ENCODE measurements around the gene RASD1.
A peak's percentile ranks its signal among the peaks of the same experiment; 100 is the strongest.

RASD1 gene, protein sequence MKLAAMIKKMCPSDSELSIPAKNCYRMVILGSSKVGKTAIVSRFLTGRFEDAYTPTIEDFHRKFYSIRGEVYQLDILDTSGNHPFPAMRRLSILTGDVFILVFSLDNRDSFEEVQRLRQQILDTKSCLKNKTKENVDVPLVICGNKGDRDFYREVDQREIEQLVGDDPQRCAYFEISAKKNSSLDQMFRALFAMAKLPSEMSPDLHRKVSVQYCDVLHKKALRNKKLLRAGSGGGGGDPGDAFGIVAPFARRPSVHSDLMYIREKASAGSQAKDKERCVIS

DNA sequence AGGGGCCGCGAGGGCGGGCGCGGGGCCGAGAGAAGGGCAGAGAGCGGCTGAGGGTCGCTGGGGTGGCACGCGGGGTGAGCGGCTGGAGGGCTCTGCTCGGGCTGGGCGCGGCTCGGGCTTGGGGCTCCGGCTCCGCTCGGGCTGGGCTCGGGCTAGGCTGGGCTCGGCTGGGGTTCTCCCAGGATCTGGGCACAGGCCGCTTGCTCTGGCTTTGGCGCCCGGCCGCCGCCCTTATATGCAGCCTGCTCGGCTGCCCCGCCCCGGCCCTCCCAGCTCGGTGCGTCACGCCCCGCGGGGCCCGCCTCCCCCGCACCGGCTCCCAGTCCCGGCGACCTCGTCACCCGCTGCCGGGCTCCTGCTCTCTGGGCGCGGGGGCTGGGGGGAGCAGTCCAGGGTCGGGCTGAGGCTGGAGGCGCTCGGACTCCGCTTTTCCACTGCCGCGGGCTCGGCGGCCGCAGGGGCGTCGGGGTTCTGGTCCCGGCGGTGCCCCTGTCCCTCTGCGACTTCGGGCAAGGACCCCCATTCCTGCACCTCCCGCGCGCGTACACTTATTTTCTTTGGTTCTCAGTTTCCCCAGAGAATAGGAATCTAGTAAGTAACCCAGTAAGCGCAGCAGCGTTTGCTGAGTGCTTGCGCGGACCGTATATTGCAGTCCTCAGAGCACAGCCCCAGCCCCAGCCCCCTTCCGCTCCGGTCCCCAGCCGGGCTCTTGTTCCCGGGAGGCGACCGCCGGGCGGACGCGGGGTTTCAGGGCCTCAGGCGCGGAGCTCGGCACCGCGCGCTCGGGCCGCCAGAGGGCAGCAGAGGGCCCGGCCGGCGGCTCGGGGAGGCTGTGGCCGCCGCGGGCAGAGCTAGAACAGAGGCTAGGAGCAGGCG is at the start of gene RASD1:
Gene RASD1 (minus strand): TSS at position 207 of the 876 bp plus-strand sequence. CDS start 214 bp downstream, outside the sequence.
- H3K27me3 Mint-ChIP-seq (ENCODE audit: low read depth), result peaks cover 18% of the 10 kb centered on the region
- H3K36me3 Mint-ChIP-seq (ENCODE audit: low read depth), result peaks cover 7% of the 10 kb centered on the region
- H3K4me3 Mint-ChIP-seq, result peak within 1 kb of the TSS; percentile 87
- peaks cover 4% of the 10 kb centered on the region for H3K4me1 Mint-ChIP-seq (ENCODE audit: low read depth)
- H3K27ac Mint-ChIP-seq, result no peak within 1 kb of the TSS
- no peaks in the 10 kb centered on the region for H3K9me3 Mint-ChIP-seq

DNA sequence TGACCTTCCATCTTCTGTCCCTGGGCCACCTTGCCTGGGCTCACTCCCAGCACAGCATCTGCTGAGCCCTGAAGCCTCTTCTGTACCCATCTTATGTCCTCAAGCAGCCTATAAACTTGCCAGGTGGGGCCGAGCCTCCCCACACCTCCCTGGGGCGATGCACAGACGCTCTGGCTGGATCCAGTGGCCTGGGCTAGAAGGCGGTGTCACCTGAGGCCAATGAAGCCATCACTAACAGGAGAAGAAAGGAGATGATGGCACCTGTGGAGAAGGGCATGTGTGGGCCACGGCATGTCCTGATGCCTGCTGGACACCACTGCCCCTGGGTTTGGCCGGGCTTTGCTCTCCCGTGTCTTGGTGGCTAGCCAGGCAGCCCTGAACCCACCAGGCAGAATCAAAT is 49.8 kb upstream of the RASD1 start:
- H3K27ac Mint-ChIP-seq, result no peak overlapping the region
- H3K27me3 Mint-ChIP-seq (ENCODE audit: low read depth), result no peaks in the 10 kb centered on the region
- H3K9me3 Mint-ChIP-seq, result no peaks in the 10 kb centered on the region
- H3K36me3 Mint-ChIP-seq (ENCODE audit: low read depth), result no peaks in the 10 kb centered on the region
- no peaks in the 10 kb centered on the region for H3K4me1 Mint-ChIP-seq (ENCODE audit: low read depth)
- no peak overlapping the region for H3K4me3 Mint-ChIP-seq

DNA sequence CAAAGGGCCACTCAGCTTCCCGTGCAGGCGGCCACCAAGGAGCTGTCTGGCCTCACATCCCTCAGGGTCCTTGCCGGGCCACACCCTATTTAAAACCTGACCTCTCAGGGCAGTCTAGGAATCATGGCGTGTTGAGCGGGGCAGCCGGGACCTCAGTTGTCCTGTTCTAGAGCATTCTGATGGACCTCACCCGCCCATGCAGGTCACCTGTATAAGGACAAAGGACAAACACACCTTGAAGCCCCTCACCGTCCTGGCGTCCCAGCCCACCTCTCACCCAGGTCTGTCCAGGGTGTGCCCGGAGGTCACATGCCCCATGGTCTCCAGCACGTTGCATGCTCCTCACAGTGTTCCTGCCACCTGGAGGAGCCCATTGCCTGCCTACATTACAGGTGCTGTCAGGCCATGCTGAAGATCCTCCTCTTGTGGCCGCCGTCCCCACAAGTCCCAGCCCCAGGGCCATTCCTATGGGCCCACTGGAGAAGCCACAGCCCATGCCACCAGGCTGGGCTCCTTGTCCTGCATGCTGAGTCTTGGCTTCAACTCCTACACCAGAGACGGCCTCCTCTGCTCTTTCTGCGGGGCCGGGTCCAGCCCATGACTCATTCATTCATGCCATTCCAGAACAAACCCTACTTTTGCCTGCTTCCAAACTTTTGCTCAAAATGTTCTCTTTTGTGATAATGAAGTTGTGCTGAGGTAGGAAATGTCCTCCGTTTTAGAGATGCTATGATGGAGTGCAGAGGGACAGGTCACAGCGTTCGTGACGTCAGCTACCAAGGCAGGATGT is 49.0 kb upstream of the RASD1 start:
- no peaks in the 10 kb centered on the region for H3K27me3 Mint-ChIP-seq (ENCODE audit: low read depth)
- no peaks in the 10 kb centered on the region for H3K36me3 Mint-ChIP-seq (ENCODE audit: low read depth)
- H3K4me1 Mint-ChIP-seq (ENCODE audit: low read depth), result no peaks in the 10 kb centered on the region
- H3K4me3 Mint-ChIP-seq, result no peak overlapping the region
- H3K27ac Mint-ChIP-seq, result no peak overlapping the region
- no peaks in the 10 kb centered on the region for H3K9me3 Mint-ChIP-seq

DNA sequence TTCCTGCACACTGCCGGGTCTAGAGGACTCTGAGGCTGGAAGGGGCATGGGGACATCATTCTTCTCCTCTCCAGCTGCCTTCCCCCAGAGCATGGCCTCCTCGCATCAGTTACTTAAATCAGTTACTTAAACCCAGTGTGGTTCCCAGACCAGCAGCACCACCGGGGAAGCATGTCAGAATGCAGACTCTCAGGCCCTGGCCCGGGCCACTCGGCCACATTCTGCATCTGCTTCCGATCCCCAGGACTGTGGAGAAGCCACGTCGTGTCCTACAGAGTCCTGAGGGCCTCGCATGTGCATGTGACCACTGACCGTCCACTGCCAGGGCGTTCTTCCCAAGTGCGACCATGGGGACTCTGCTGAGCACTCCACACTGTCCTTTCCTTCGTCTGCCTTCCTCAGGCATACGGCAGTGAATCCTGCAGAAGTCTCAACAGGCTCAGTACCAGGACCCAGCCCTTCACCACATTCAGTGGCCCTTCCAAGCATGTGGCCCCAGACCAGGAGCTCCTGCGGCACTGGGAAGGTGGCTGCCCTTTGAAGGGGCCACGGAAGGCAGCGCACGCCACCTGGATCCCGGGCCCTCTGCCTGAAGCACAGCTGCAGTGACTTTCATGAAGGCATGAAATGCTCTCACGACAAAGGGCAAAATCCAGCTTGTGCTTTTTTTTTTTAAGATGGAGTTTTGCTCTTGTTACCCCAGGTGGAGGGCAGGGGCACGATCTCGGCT is 46.9 kb upstream of the RASD1 start:
- no peaks in the 10 kb centered on the region for H3K9me3 Mint-ChIP-seq

DNA sequence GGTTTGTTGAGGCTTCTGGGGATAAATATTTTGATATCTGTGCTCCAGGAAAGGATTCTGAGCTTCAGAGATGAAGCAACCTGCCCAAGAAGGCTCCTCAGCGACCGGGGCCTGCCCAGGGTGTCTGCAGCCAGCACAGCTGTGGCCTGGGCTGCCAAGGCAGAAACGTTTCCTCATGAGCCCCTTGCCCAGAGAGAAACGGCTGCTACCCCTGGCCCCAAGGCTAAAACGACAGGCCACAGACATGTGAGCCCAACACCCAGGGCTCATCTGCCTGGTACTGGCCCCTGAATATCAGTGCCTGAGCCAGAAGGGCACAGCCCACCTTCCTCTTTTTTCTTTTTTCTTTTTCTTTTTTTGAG is 45.4 kb upstream of the RASD1 start:
- H3K4me3 Mint-ChIP-seq, result no peak overlapping the region
- no peaks in the 10 kb centered on the region for H3K27me3 Mint-ChIP-seq (ENCODE audit: low read depth)

More for the DNA sequence above, 46.9 kb upstream of the RASD1 start:
- no peak overlapping the region for H3K27ac Mint-ChIP-seq
- no peaks in the 10 kb centered on the region for H3K36me3 Mint-ChIP-seq (ENCODE audit: low read depth)
- H3K4me1 Mint-ChIP-seq (ENCODE audit: low read depth), result no peaks in the 10 kb centered on the region
- H3K4me3 Mint-ChIP-seq, result no peak overlapping the region
- H3K27me3 Mint-ChIP-seq (ENCODE audit: low read depth), result no peaks in the 10 kb centered on the region

DNA sequence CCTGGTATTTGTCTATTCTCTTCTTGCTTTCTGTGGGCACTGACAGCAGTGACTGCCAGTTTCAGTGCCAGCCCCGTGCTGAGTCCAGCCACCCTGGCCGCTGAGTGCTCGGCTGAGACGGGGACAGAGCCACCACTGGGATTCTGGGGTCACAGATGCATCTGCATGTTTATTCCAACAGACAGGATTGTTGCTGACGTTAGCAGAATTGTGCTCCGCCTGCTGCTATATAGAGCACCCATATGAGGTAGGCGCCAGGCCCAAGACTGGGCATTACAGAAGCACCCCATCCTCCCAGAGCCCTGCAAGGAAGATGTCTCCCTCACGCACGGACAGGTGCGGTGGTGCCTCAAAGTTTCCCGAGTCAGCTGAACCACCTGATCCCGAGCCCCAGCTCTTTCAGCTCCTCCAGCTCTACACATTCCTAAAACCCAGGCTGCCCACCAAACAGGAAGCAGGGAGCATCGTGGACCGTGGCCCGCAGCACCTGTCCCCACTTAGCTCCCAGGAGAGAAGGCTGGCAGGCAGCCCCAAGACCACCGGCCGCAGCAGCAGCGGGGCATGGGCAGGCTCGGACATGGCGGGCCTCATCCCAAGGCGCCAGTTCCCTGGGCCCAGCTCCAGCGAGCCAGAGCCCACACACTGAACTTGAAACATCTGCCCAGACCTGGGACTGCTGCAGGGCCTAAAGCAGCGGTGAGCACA is 44.9 kb upstream of the RASD1 start:
- Mint-ChIP-seq H3K27me3 (ENCODE audit: low read depth) (no peaks in the 10 kb centered on the region), H3K9me3 (no peaks in the 10 kb centered on the region), H3K36me3 (ENCODE audit: low read depth) (no peaks in the 10 kb centered on the region), H3K4me1 (ENCODE audit: low read depth) (no peaks in the 10 kb centered on the region), H3K27ac (no peak overlapping the region), H3K4me3 (no peak overlapping the region)

More for the DNA sequence above, 45.4 kb upstream of the RASD1 start:
- no peak overlapping the region for H3K27ac Mint-ChIP-seq
- no peaks in the 10 kb centered on the region for H3K9me3 Mint-ChIP-seq
- no peaks in the 10 kb centered on the region for H3K36me3 Mint-ChIP-seq (ENCODE audit: low read depth)
- no peaks in the 10 kb centered on the region for H3K4me1 Mint-ChIP-seq (ENCODE audit: low read depth)

DNA sequence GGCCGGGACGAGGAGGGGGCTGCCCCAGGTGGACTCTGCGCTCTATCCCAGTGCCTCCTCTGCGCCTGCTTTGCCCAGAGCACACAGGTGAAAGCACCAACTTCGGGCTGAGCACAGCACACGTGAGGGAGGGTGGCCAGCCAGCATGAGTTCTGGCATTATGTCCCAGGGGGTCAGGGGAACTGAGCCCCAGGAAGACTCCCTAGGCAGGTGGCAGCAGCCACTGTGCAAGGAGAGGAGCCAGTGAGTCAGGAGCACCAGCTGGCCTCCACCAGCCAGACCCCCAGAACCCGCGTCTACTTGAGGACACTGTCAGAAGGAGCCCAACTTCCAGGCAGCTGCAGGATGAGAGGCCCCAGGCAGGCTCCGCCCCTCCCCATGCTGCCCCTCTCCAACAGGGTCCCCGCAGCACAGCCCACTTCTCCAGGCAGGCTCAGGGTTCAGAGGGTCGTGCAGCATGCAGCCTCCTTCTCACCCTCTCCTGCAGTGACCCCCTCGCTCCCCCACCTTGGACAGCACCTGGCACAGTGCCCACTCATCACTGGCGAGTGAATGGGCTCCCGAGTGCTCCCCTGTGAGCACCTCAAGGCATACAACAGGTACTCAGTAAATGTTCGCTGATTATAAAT is 44.2 kb upstream of the RASD1 start:
- H3K27me3 Mint-ChIP-seq (ENCODE audit: low read depth), result no peaks in the 10 kb centered on the region
- H3K36me3 Mint-ChIP-seq (ENCODE audit: low read depth), result no peaks in the 10 kb centered on the region
- no peaks in the 10 kb centered on the region for H3K4me1 Mint-ChIP-seq (ENCODE audit: low read depth)
- H3K9me3 Mint-ChIP-seq, result no peaks in the 10 kb centered on the region
- no peak overlapping the region for H3K4me3 Mint-ChIP-seq
- H3K27ac Mint-ChIP-seq, result no peak overlapping the region

DNA sequence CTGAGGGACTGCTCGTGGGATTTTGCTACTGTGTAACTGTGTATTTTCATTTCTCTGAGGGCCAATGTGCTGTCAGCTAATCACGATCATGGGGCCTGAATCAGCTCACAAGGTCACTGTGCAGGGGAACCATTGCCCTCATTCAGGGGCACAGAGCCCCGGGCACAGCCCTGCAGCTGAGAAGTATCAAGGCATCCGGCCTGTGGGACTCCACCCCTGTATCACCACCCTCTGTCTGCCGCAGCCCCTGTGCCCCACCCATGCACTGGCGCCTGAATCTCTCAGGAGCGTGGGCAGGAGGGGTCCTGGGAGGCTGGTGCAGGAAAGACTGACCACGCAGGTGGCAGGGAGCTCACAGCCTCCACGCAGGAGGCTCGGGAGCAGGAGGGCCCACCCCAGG is 43.4 kb upstream of the RASD1 start:
- no peaks in the 10 kb centered on the region for H3K36me3 Mint-ChIP-seq (ENCODE audit: low read depth)
- H3K9me3 Mint-ChIP-seq, result no peaks in the 10 kb centered on the region
- no peak overlapping the region for H3K27ac Mint-ChIP-seq
- H3K4me3 Mint-ChIP-seq, result no peak overlapping the region
- H3K27me3 Mint-ChIP-seq (ENCODE audit: low read depth), result no peaks in the 10 kb centered on the region
- no peaks in the 10 kb centered on the region for H3K4me1 Mint-ChIP-seq (ENCODE audit: low read depth)

DNA sequence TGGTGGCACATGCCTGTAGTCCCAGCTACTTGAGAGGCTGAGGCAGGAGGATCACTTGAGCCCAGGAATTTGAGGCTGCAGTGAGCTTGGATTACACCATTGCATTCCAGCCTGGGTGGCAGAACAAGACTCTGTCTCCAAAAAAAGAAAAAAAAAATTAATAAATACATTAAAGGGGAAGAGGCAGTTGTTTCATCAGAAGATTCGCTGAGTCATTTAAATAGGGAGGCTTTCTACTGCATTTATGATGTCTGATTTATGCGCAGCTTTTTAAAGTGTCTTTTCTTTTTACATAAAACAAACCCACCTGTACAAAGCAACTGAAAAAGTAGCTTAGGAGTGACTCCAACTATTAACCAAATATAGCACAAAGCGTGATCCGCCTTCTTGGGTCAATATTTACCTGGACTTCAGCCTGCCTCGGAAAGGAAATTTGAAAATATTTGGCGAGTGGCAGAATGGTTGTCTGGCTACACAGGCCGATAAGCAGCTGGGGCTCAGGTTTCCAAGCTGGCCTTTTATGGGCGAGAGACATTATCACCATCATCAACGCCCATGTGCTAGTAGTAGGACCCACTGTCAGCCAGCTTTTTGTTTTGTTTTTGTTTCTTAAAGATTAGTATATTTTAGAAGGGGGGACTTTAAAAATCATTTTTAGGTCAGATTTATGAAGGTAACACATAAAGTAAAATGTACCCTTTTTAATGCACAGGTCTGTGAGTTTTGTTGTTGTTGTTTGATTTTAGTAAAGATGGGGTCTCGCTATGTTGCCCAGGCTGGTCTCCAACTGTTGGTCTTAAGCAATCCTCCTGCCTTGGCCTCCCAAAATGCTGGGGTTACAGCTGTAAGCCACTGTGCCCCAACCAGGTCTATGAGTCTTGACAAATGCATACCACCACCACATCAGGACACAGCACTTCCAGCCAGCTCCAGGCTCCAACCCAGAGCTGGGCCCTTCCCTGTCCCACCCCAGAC is 42.5 kb upstream of the RASD1 start:
- Mint-ChIP-seq H3K27me3 (ENCODE audit: low read depth) (no peaks in the 10 kb centered on the region), H3K4me3 (no peak overlapping the region), H3K4me1 (ENCODE audit: low read depth) (no peaks in the 10 kb centered on the region), H3K27ac (no peak overlapping the region), H3K9me3 (no peaks in the 10 kb centered on the region), H3K36me3 (ENCODE audit: low read depth) (no peaks in the 10 kb centered on the region)

DNA sequence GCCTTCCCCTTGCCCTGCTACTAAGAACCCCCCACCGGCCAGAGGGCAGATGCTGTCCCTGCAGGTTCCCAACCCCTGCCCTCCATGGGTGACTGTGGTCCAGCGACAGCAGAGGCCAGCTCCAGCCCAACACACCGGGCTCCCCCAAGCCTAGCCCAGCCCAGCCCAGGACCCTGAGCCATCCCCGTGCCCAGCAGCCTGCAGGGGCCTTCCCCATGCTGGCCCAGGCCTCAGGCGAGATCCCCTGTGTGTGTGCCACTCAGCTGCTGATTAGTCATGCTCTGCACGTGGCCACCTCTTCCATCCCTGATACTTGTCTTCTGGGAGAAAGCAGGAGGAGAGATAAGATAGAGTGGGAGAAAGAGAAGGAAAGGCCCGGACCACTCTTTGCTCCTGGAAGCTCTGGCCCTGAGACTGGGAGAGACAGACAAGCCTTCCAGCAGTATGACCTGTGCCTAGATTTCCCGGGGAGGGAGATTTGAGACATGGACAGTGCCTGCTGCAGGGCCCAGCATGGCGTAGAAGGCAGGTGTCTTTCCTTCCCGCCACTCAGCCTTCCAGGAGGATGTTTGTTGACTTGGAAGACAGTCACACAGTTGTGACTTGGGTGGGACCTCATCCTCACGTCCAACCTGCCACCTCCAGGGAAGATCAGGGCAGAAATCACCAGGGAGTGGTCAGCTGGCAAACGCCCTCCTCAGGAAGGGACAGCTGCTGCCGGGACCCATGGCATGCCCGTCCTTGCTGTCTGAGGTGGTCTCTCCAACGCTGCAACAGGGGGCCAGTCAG is 41.3 kb upstream of the RASD1 start:
- Mint-ChIP-seq H3K36me3 (ENCODE audit: low read depth) (no peaks in the 10 kb centered on the region), H3K9me3 (no peaks in the 10 kb centered on the region), H3K27me3 (ENCODE audit: low read depth) (no peaks in the 10 kb centered on the region), H3K4me3 (no peak overlapping the region), H3K27ac (no peak overlapping the region), H3K4me1 (ENCODE audit: low read depth) (no peaks in the 10 kb centered on the region)

DNA sequence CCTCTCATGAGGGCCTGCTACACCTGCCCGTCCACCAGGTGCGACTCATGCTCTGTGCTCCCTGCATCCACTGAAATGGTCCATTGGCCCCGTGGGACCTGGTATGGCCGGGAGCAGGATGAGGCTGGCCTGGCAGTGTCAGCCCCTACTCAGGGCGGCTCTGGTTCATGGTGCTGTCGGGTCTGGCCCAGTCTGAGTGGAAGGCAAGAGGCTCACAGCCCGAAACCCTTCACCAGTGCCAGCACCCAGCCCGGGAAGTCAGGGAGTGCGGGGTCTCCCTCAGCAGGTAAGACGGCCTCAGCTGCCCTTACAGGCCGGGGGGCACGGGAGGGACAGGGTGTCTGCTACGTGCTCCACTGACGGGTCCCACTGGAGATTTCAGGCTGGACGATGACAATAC is 40.5 kb upstream of the RASD1 start:
- H3K27ac Mint-ChIP-seq, result no peak overlapping the region
- no peaks in the 10 kb centered on the region for H3K36me3 Mint-ChIP-seq (ENCODE audit: low read depth)
- peaks cover 3% of the 10 kb centered on the region for H3K27me3 Mint-ChIP-seq (ENCODE audit: low read depth)
- no peaks in the 10 kb centered on the region for H3K9me3 Mint-ChIP-seq
- H3K4me1 Mint-ChIP-seq (ENCODE audit: low read depth), result no peaks in the 10 kb centered on the region
- no peak overlapping the region for H3K4me3 Mint-ChIP-seq

DNA sequence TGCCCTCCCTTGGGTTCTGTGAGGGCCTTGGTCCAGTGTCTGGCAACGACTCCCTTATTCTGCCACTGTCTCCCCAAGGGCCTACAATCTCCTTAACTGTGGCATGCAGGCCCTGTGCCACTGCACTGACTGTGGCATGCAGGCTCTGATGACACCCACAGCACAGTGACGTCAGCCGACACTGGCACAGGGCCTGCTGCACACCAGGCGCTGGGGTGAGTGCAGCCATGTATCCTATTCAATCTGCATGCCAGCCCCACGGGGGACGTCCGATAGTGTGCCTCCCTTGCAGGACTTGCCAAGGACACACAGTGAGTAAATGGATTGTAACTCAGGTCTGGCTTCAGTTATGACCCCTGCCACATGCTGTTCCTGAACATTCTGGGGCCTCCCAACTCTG is 39.8 kb upstream of the RASD1 start:
- H3K27ac Mint-ChIP-seq, result no peak overlapping the region

More for the DNA sequence above, 39.8 kb upstream of the RASD1 start:
- H3K9me3 Mint-ChIP-seq, result no peaks in the 10 kb centered on the region
- no peaks in the 10 kb centered on the region for H3K36me3 Mint-ChIP-seq (ENCODE audit: low read depth)
- H3K4me1 Mint-ChIP-seq (ENCODE audit: low read depth), result no peaks in the 10 kb centered on the region
- peaks cover 3% of the 10 kb centered on the region for H3K27me3 Mint-ChIP-seq (ENCODE audit: low read depth)
- H3K4me3 Mint-ChIP-seq, result no peak overlapping the region

All from T-helper 1 cell treated with Interleukin-12 subunit alpha and Interleukin-12 subunit beta and Interleukin-4 antibody, amounts not matched to agents 30 μg/mL and 1 μg/mL, for 36 hours (primary cell).